HepG2 (cell line): ENCODE measurements around the gene MBTPS1. TPM values are rescaled to one million over a fixed set of nuclear protein-coding genes. Genes with fewer than 3 reads are reported as not detected.

Source experiments
- JUNB ChIP-seq: sonication (generic); formaldehyde crosslinking; IDR thresholded peaks from 2 replicates; pipeline ENCODE4 v1.8.0; 2022; ENCODE audit warnings: missing genetic modification reagents, mild to moderate bottlenecking, borderline replicate concordance
- MAF1 ChIP-seq: sonication (generic); formaldehyde crosslinking; IDR thresholded peaks from 2 replicates; pipeline ENCODE4 v1.5.0; 2020; ENCODE audit warnings: missing genetic modification reagents, borderline replicate concordance
- RBFOX2 ChIP-seq: fragments of 200-400 bp; formaldehyde crosslinking; IDR thresholded peaks from 2 replicates; pipeline ENCODE4 v1.6.1; 2017; ENCODE audit warnings: low read depth, mild to moderate bottlenecking, low read length
- RFX3 ChIP-seq: IDR thresholded peaks from 2 replicates; pipeline ENCODE4 v1.6.1; 2016; ENCODE audit warnings: missing biosample characterization, missing genetic modification reagents
- SALL1 ChIP-seq: sonication (generic); formaldehyde crosslinking; IDR thresholded peaks from 2 replicates; pipeline ENCODE4 v1.8.0; 2022; ENCODE audit warnings: mild to moderate bottlenecking, missing genetic modification reagents
- SMARCE1 ChIP-seq: fragments of 450-650 bp; IDR thresholded peaks from 2 replicates; pipeline ENCODE4 v1.6.1; 2017; ENCODE audit warnings: borderline replicate concordance
- SMYD3 ChIP-seq: sonication (generic); formaldehyde crosslinking; IDR thresholded peaks from 2 replicates; pipeline ENCODE4 v1.8.1; 2023; ENCODE audit warnings: mild to moderate bottlenecking, missing genetic modification reagents
- THYN1 ChIP-seq: sonication (generic); formaldehyde crosslinking; IDR thresholded peaks from 2 replicates; pipeline ENCODE4 v1.8.1; 2023; ENCODE audit warnings: low read depth, mild to moderate bottlenecking, moderate library complexity, missing genetic modification reagents, borderline replicate concordance
- ZNF674 ChIP-seq: sonication (generic); formaldehyde crosslinking; IDR thresholded peaks from 2 replicates; pipeline ENCODE4 v1.5.0; 2020; ENCODE audit warnings: low read depth, mild to moderate bottlenecking, missing genetic modification reagents
- ZNF746 ChIP-seq: sonication (generic); formaldehyde crosslinking; IDR thresholded peaks from 2 replicates; pipeline ENCODE4 v1.8.0; 2022; ENCODE audit warnings: mild to moderate bottlenecking, missing genetic modification reagents
- ZNF772 ChIP-seq: sonication (generic); formaldehyde crosslinking; IDR thresholded peaks from 2 replicates; pipeline ENCODE4 v1.5.0; 2020; ENCODE audit warnings: mild to moderate bottlenecking, missing genetic modification reagents
- ZZZ3 ChIP-seq: sonication (generic); formaldehyde crosslinking; IDR thresholded peaks from 2 replicates; pipeline ENCODE4 v1.4.0; 2020; ENCODE audit warnings: missing genetic modification reagents, mild to moderate bottlenecking, borderline replicate concordance
- polyA plus RNA-seq, 8 experiments: library from polyadenylated mRNA; depleted of rRNA in 3 of 8; stranded (reverse) in 7 of 8; unstranded in 1 of 8; fragments of >200 nt; fragmentation: Illumina TruSeq in 4 of 8; extraction: Trizol in 4 of 8; gene quantifications; 2 replicates each; pipeline versions ENCODE4 v1.2.1 to v1.2.3, GENCODE V29; 2011 to 2016; ENCODE audit warnings: low read depth in 4 of 8, missing spikeins in 1 of 8, mixed read lengths in 1 of 8; ENCODE audit not compliant: insufficient read depth in 1 of 8
- total RNA-seq, 5 experiments: library from RNA; depleted of rRNA; stranded (reverse); fragments of >200 nt; fragmentation: Illumina TruSeq; extraction: Trizol; gene quantifications; 2 replicates each; pipeline ENCODE4 v1.2.3, GENCODE V29; 2016; ENCODE audit warnings: low read depth in 1 of 5
- TF ChIP-seq, protein P1 (sequence below): sonication (generic); formaldehyde crosslinking; IDR thresholded peaks from 2 replicates; pipeline ENCODE4 v1.5.1; 2020; ENCODE audit warnings: missing genetic modification reagents, mild to moderate bottlenecking, borderline replicate concordance
- TF ChIP-seq, protein P2 (sequence below): sonication (generic); formaldehyde crosslinking; IDR thresholded peaks from 2 replicates; pipeline ENCODE4 v1.8.0; 2022; ENCODE audit warnings: mild to moderate bottlenecking, missing genetic modification reagents
- TF ChIP-seq, protein P3 (sequence below): sonication (generic); formaldehyde crosslinking; IDR thresholded peaks from 2 replicates; pipeline ENCODE4 v1.4.0; 2020; ENCODE audit warnings: missing genetic modification reagents, mild to moderate bottlenecking, borderline replicate concordance
- TF ChIP-seq, protein P4 (sequence below): sonication (generic); formaldehyde crosslinking; conservative IDR thresholded peaks from 2 replicates; pipeline ENCODE4 v1.4.0; 2020; ENCODE audit warnings: missing genetic modification reagents

Gene MBTPS1
- total and polyA plus RNA-seq, 2 of the 13 experiments (the other 11 are each of a cell fraction or from before 2014, with no cell fraction given) = 56.7 to 91.3 TPM

DNA sequence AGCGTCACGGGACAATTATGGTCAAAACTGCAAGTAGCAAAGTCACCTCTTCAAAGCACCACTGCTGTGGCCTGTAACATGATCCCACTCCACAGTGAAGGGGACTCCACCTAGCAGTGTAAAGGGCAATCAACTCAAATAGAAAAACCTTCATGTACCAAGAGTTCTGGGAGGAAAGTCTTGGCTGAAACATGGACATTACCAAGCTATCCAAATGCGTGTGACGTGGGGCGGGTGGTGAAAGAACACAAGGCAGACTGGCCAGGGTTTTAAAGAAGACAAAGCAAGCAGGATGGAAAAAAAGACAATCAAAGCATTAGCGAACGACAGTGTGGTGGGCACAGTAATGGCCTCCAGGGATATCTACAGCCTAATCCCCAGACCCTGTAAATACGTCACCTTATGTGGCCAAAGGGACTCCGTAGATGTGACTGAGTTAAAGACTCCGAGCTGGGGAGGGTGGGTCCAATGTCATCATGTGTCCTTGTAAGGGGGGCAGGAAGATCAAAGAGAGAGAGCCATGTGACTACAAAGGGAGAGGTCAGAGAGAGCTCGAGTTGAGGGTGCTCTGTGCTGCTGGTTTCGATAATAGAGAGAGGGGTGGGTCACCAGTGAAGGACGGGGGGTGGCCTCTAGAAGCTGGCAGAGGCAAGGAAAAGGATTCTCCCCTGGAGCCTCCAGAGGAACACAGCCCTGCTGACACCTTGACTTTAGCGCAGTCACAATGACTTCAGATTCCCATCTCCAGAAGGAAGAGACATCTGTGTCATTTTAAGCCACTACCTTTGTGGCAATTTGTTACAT lies 22.3 kb upstream of the MBTPS1 start (continued):
- TF ChIP-seq MAF1 (CRISPR knock-in tag) = peak; percentile 85; the same call in 1 of the 2 replicates
- peak; percentile 72; the same call in 1 of the 2 replicates for TF ChIP-seq SMYD3 (CRISPR knock-in tag)
- TF ChIP-seq, protein P1, sequence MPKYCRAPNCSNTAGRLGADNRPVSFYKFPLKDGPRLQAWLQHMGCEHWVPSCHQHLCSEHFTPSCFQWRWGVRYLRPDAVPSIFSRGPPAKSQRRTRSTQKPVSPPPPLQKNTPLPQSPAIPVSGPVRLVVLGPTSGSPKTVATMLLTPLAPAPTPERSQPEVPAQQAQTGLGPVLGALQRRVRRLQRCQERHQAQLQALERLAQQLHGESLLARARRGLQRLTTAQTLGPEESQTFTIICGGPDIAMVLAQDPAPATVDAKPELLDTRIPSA (CRISPR knock-in tag) = no peak
- no peak for TF ChIP-seq SMARCE1
- TF ChIP-seq RFX3 = no peak
- TF ChIP-seq ZNF674 (CRISPR knock-in tag) = no peak
- TF ChIP-seq, protein P2, sequence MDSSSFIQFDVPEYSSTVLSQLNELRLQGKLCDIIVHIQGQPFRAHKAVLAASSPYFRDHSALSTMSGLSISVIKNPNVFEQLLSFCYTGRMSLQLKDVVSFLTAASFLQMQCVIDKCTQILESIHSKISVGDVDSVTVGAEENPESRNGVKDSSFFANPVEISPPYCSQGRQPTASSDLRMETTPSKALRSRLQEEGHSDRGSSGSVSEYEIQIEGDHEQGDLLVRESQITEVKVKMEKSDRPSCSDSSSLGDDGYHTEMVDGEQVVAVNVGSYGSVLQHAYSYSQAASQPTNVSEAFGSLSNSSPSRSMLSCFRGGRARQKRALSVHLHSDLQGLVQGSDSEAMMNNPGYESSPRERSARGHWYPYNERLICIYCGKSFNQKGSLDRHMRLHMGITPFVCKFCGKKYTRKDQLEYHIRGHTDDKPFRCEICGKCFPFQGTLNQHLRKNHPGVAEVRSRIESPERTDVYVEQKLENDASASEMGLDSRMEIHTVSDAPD (CRISPR knock-in tag) = no peak; the same call in 1 of the 2 replicates
- TF ChIP-seq, protein P3, sequence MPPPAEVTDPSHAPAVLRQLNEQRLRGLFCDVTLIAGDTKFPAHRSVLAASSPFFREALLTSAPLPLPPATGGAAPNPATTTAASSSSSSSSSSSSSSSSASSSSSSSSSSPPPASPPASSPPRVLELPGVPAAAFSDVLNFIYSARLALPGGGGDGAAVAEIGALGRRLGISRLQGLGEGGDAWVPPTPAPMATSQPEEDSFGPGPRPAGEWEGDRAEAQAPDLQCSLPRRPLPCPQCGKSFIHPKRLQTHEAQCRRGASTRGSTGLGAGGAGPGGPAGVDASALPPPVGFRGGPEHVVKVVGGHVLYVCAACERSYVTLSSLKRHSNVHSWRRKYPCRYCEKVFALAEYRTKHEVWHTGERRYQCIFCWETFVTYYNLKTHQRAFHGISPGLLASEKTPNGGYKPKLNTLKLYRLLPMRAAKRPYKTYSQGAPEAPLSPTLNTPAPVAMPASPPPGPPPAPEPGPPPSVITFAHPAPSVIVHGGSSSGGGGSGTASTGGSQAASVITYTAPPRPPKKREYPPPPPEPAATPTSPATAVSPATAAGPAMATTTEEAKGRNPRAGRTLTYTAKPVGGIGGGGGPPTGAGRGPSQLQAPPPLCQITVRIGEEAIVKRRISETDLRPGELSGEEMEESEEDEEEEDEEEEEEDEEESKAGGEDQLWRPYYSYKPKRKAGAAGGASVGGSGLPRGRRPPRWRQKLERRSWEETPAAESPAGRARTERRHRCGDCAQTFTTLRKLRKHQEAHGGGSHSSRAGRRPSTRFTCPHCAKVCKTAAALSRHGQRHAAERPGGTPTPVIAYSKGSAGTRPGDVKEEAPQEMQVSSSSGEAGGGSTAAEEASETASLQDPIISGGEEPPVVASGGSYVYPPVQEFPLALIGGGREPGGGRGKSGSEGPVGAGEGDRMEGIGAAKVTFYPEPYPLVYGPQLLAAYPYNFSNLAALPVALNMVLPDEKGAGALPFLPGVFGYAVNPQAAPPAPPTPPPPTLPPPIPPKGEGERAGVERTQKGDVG = peak; percentile 45; the same call in 1 of the 2 replicates
- TF ChIP-seq RBFOX2 = peak; percentile 58
- TF ChIP-seq JUNB (CRISPR knock-in tag) = no peak
- no peak; the same call in 1 of the 2 replicates for TF ChIP-seq ZZZ3 (CRISPR knock-in tag)
- TF ChIP-seq, protein P4, sequence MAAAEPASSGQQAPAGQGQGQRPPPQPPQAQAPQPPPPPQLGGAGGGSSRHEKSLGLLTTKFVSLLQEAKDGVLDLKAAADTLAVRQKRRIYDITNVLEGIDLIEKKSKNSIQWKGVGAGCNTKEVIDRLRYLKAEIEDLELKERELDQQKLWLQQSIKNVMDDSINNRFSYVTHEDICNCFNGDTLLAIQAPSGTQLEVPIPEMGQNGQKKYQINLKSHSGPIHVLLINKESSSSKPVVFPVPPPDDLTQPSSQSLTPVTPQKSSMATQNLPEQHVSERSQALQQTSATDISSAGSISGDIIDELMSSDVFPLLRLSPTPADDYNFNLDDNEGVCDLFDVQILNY (CRISPR knock-in tag) = no peak
- TF ChIP-seq SALL1 (CRISPR knock-in tag) = no peak; the same call in none of the 2 replicates
- 0 out of 2 replicates have a peak, but pooled peaks have one; percentile 14 for TF ChIP-seq ZNF772
- peak; percentile 89; the same call in 1 of the 2 replicates for TF ChIP-seq ZNF746 (CRISPR knock-in tag)
- TF ChIP-seq THYN1 (CRISPR knock-in tag) = no peak
